Measurements from ENCODE around the gene OR51B4. TPM values are rescaled to one million over a fixed set of nuclear protein-coding genes. Genes with fewer than 3 reads are reported as not detected.
"Not testable (repeated sequence)": the region's sequence is repeated elsewhere in the genome, so short reads cannot be mapped to it uniquely, and the experiment has no call there.

The OR51B4 gene
- polyA plus RNA-seq, 3 donors = 0.22 TPM; not detected in 2

- DNase-seq (ENCODE audit: low read depth in 3 of 3, low spot score in 2 of 3) = no peak
Measured at GRCh38 chr11:5297721-5298323, 3.9 kb downstream of the OR51B4 start.

DNA sequence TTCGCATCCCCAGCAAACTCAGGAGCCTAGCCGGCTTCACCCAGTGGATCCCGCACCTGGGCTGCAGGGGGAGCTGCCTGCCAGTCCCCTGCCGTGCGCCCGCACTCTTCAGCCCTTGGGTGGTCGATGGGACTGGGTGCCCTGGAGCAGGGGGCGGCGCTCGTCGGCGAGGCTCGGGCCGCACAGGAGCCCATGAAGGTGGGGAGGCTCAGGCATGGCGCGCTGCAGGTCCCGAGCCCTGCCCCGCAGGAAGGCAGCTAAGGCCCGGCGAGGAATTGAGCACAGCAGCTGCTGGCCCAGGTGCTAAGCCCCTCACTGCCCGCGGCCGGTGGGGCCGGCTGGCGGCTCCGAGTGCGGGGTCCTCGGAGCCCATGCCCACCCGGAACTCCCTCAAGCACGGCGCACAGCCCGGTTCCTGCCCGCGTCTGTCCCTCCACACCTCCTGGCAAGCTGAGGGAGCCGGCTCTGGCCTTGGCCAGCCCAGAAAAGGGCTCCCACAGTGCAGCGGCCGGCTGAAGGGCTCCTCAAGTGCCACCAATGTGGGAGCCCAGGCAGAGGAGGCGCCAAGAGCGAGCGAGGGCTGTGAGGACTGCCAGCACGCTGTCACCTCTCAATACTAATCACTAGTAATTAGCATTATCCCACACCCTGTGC, 7.3 kb downstream of the OR51B4 start:
- DNase-seq (ENCODE audit: low read depth in 3 of 3, low spot score in 2 of 3) = not testable (repeated sequence)

DNA sequence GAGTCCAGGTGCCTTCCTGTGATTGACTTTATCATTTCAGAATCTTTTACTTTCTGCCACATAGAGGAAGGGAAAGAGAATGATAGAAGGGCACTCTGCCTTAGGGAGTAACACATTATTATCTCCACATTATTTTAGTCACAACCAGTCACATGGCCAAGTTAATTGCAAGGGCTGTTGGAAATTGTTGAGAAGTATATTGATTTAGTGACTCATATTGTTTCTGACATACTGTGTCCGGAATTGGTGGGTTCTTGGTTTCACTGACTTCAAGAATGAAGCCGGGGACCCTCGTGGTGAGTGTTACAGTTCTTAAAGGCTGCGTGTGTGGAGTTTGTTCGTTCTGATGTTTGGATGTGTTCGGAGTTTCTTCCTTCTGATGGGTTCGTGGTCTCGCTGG, 8.7 kb downstream of the OR51B4 start:
- no peak for DNase-seq (ENCODE audit: low read depth in 3 of 3, low spot score in 2 of 3)

DNA sequence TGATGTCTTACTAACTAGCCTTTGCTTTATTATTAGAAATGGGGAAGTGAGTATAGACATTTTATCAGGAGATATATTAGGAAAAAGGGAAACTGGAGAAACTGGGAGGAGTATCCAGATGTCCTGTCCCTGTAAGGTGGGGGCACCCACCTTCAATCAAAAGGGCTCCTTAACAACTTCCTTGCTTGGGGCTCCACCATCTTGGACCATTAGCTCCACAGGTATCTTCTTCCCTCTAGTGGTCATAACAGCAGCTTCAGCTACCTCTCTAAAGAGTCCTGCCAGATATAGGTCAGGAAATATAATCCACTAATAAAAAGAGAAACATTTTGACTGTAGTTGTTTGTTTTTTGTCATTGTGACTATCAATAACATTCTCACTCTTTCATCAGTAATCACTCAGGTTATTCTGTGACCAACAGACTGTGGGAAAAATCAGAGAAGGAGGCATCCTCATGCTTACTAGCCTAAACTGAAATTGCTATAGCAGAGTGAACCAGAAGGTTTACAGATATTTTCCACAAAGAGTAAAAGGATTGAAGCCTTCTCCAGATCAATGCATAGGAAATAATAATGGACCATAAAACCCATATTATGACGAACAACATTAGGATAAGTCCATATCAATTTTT, 10.4 kb downstream of the OR51B4 start:
- no peak for DNase-seq (ENCODE audit: low read depth in 3 of 3, low spot score in 2 of 3)

DNA sequence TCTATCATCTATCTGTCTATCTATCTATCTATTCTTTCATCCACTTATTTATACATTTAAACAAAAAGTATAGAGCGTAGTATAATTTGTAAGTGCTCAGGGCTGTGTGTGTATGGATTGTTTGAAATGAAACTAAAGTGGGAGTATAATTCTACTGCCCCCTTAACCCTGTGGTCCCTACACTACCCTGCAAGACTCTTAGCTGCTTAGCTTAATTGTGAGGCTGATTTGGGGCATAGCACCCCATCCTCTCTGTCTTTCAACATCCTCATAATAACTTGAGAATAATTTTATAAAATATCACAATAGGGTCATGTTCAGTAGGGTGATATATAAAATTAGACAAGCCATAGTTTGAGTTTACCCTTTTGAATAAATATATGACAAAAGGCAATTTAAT, 11.6 kb downstream of the OR51B4 start:
- no peak for DNase-seq (ENCODE audit: low read depth in 3 of 3, low spot score in 2 of 3)

DNA sequence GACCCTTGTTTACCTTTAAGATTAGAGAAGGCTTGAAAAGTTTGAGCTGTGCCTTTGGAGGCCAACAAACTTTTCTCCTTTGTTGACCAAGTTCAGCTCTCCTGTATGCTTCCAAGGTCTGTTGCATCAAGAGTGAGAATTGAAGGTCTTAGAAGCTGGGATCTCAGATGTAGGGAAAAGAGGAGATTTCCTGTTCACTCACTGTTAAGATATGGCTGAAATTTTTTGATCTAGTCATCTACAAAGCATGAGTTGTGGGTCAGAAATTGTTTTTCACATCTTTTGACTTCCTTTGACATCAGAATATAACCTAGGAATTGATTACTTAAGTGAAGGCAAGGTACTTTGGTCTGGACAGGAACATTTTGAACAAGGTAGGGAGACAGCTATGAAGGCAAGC, 12.1 kb downstream of the OR51B4 start:
- DNase-seq (ENCODE audit: low read depth in 3 of 3, low spot score in 2 of 3) = no peak

DNA sequence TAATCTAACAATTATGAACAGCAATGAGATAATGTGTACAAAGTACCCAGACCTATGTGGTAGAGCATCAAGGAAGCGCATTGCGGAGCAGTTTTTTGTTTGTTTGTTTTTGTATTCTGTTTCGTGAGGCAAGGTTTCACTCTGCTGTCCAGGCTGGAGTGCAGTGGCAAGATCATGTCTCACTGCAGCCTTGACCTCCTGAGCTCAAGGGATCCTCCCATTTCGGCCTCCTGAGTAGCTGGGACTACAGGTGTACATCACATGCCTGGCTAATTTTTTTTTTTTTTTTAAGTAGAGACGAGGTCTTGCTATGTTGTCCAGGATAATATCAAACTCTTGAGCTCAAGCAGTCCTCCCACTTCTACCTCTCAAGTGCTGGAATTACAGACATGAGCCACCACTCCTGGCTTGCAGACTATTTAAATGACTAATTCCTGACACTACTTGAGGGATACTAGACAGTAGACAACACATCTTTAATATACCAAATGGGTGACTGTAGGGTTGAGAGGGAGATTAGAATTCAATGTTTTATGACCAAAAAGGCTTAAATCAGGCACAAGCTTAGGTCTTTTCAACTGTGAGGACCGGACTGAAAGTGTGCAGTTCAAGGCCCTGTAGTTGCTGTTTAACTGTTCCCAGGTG, 12.7 kb downstream of the OR51B4 start:
- DNase-seq (ENCODE audit: low read depth in 3 of 3, low spot score in 2 of 3) = no peak

DNA sequence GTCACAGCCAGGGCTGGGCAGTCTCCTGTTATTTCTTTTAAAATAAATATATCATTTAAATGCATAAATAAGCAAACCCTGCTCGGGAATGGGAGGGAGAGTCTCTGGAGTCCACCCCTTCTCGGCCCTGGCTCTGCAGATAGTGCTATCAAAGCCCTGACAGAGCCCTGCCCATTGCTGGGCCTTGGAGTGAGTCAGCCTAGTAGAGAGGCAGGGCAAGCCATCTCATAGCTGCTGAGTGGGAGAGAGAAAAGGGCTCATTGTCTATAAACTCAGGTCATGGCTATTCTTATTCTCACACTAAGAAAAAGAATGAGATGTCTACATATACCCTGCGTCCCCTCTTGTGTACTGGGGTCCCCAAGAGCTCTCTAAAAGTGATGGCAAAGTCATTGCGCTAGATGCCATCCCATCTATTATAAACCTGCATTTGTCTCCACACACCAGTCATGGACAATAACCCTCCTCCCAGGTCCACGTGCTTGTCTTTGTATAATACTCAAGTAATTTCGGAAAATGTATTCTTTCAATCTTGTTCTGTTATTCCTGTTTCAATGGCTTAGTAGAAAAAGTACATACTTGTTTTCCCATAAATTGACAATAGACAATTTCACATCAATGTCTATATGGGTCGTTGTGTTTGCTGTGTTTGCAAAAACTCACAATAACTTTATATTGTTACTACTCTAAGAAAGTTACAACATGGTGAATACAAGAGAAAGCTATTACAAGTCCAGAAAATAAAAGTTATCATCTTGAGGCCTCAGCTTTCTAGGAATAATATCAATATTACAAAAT, 13.4 kb downstream of the OR51B4 start:
- DNase-seq (ENCODE audit: low read depth in 3 of 3, low spot score in 2 of 3) = no peak

- DNase-seq (ENCODE audit: low read depth in 3 of 3, low spot score in 2 of 3) = no peak
Measured at GRCh38 chr11:5286901-5287300, 14.8 kb downstream of the OR51B4 start.

GRCh38 chr11:5286351-5286750, 15.4 kb downstream of the OR51B4 start:
- no peak for DNase-seq (ENCODE audit: low read depth in 3 of 3, low spot score in 2 of 3)

- DNase-seq (ENCODE audit: low read depth in 3 of 3, low spot score in 2 of 3) = no peak
Measured at GRCh38 chr11:5285703-5286340, 15.9 kb downstream of the OR51B4 start.

DNA sequence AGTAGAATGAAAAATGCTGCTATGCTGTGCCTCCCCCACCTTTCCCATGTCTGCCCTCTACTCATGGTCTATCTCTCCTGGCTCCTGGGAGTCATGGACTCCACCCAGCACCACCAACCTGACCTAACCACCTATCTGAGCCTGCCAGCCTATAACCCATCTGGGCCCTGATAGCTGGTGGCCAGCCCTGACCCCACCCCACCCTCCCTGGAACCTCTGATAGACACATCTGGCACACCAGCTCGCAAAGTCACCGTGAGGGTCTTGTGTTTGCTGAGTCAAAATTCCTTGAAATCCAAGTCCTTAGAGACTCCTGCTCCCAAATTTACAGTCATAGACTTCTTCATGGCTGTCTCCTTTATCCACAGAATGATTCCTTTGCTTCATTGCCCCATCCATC, 17.1 kb downstream of the OR51B4 start:
- no peak for DNase-seq (ENCODE audit: low read depth in 3 of 3, low spot score in 2 of 3)

DNA sequence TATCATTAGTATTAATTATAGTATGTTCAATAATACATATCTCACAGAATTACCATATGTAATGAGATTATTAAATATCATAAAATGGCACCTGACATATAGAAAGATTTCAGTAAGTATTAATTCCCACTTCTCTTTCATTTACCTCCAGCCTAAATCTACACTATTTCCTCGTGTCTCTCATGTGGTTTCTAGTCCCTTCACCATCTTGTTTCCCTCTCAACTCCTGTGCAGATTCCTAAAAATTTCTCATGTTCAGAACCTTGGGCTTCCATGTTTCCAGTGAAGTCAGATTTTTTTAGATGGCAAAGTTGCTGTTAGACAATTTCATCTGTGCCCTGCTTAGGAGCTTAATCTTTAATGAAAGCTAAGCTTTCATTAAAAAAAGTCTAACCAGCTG, 17.9 kb downstream of the OR51B4 start:
- DNase-seq (ENCODE audit: low read depth in 3 of 3, low spot score in 2 of 3) = no peak

- no peak for DNase-seq (ENCODE audit: low read depth in 3 of 3, low spot score in 2 of 3)
Measured at GRCh38 chr11:5283086-5283485, 18.7 kb downstream of the OR51B4 start.

- no peak for DNase-seq (ENCODE audit: low read depth in 3 of 3, low spot score in 2 of 3)
Measured at GRCh38 chr11:5282628-5283027, 19.1 kb downstream of the OR51B4 start.

DNA sequence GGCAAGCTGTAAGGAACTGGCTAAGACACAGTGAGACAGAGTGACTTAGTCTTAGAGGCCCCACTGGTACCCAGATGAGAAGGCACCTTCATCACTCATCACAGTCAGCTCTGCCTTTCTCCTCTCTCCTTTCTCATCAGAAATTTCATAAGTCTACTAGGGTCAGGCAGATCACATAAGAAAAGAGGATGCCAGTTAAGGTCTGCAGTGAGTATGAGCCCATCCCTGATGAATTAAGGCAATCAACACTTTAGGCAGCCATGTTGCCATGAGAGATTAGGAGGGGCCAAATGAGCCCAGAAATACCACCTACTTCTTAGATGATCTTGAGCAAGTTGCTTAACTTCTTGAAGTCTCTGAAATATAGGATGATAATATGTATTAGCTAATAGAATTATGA, 20.1 kb downstream of the OR51B4 start:
- no peak for DNase-seq (ENCODE audit: low read depth in 3 of 3, low spot score in 2 of 3)

- DNase-seq (ENCODE audit: low read depth in 3 of 3, low spot score in 2 of 3) = no peak
Measured at GRCh38 chr11:5280582-5281102, 21.1 kb downstream of the OR51B4 start.

DNA sequence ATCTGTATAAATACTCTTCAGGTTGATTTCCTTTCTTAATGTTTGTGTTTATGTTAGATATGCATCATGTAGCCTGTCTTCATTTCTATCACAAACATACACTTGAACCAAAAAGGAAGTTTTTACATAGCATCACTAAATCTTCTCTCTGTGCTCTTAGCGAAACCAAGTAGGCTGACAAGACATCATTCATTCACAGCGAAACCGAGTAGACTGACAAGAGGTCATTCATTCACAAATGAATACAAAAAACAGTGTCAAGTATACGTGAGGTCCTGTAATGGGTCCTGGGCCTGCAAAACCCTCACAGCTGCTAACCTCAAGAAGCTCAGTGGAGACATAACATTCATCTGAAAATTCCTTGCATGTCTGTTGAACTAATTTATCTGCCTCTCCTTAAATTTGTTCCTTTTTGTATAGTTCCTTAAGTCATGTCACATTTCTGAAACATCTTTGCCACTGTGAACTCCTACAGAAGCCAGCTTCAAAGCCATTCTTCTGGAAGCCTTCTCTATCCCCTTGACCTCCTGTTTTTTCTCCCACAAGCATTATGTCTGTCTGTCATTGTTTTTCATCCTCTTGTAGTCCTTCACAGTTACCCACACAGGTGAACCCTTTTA, 22.2 kb downstream of the OR51B4 start:
- DNase-seq (ENCODE audit: low read depth in 3 of 3, low spot score in 2 of 3) = no peak

DNA sequence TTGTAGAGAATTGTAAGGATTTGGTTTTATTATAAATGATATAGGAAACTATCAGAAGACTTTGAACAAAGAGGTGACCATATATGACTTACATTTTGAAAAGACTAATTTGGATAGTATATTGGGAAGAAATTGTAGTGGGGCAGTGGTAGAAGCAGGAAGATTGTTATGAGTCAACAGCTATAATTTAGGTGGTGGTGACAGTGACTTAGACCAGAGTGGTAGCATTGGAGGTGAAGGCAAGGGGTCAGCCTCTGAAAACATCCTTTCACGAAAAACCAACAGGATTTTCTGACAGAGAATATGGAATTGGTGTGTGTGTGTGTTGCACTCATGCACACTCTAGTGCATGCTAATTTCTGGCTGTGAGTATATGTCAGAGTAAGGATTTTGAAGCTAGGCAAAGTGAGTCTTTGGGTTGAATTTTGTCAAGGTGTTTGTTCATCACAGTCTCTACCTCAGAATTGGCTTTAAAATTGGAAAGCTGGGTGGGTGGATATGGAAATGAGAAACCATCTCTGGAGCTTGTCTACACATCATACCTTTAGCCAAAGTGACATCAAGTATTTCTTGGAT, 23.9 kb downstream of the OR51B4 start:
- DNase-seq (ENCODE audit: low read depth in 3 of 3, low spot score in 2 of 3) = no peak

DNA sequence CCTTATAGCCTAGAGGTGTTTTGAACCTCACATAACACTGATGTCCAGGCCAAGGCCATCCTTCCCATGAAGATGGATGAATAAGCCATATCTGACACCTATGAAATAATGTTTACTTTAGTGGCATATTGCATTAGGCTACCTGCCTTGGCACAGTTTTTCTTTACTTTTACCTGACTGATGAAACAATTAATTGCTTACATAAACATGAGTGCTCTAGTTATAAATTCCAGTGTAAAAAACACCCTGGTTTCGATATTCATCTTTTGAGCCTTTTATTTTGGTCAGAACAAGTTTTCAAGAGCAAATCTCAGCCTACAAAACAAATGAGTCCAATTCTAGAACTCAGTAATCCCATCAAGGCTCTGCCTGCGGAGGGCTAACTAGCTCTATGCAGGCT, 25.0 kb downstream of the OR51B4 start:
- no peak for DNase-seq (ENCODE audit: low read depth in 3 of 3, low spot score in 2 of 3)

All from right renal cortex interstitium (tissue), 3 donors.